GM19025 (cell line): ENCODE measurements around the gene BAZ2B.
A peak's percentile ranks its signal among the peaks of the same experiment; 100 is the strongest.

Source experiments
- ATAC-seq: cut with Tn5 transposase; IDR thresholded peaks from one replicate; pipeline ENCODE4 v1.9.1; 2021; ENCODE audit warnings: mild to moderate bottlenecking, low read depth, moderate library complexity; ENCODE audit not compliant: unreplicated experiment

The BAZ2B gene

GRCh38 chr2:159615367-159616285 is 722 bp downstream of the BAZ2B start:
- peak; percentile 61 for ATAC-seq

GRCh38 chr2:159614534-159615366 is 1.6 kb downstream of the BAZ2B start:
- ATAC-seq = no peak

- ATAC-seq = no peak
These were observed 2.6 kb downstream of the BAZ2B start for GRCh38 chr2:159613651-159614285.

GRCh38 chr2:159613091-159613490 is 3.3 kb downstream of the BAZ2B start:
- no peak for ATAC-seq

GRCh38 chr2:159612255-159612901 is 4.0 kb downstream of the BAZ2B start:
- ATAC-seq = no peak

- ATAC-seq = no peak
These were observed 6.4 kb downstream of the BAZ2B start for GRCh38 chr2:159609811-159610549.

GRCh38 chr2:159608723-159609308 is 7.5 kb downstream of the BAZ2B start:
- ATAC-seq = no peak

- ATAC-seq = no peak
These were observed 8.2 kb downstream of the BAZ2B start for GRCh38 chr2:159608108-159608507.

- no peak for ATAC-seq
These were observed 10.1 kb downstream of the BAZ2B start for GRCh38 chr2:159606287-159606686.

GRCh38 chr2:159605441-159606178 is 10.7 kb downstream of the BAZ2B start:
- ATAC-seq = no peak

- no peak for ATAC-seq
These were observed 12.2 kb downstream of the BAZ2B start for GRCh38 chr2:159604159-159604558.

- no peak for ATAC-seq
These were observed 15.6 kb downstream of the BAZ2B start for GRCh38 chr2:159600752-159601151.

- no peak for ATAC-seq
These were observed 20.8 kb downstream of the BAZ2B start for GRCh38 chr2:159595410-159596046.

- no peak for ATAC-seq
These were observed 23.9 kb downstream of the BAZ2B start for GRCh38 chr2:159592441-159592840.

GRCh38 chr2:159591221-159591620 is 25.1 kb downstream of the BAZ2B start:
- ATAC-seq = no peak

GRCh38 chr2:159589286-159589685 is 27.1 kb downstream of the BAZ2B start:
- no peak for ATAC-seq

- ATAC-seq = no peak
These were observed 30.3 kb downstream of the BAZ2B start for GRCh38 chr2:159586034-159586433.

GRCh38 chr2:159585622-159586021 is 30.7 kb downstream of the BAZ2B start:
- no peak for ATAC-seq
